Astrocyte of the spinal cord (primary cell): ENCODE data around the gene KRTAP12-2.

Source experiments
- DNase-seq: peaks from one replicate; pipeline ENCODE4 v3.0.0; 2011; ENCODE audit warnings: low read depth, low spot score
- H3K4me3 ChIP-seq: 2 replicates; pipeline ENCODE4 v1.5.1; 2011; ENCODE audit warnings: low read depth, mild to moderate bottlenecking, low read length, moderate library complexity
- in situ Hi-C: cut with HindIII; loops from 2 replicates; pipeline ENCODE4 v1.10.0; 2017; ENCODE audit warnings: low sequenced_read_pairs
- TF ChIP-seq, protein P1 (sequence below): IDR thresholded peaks from 2 replicates; pipeline ENCODE4 v1.5.1; 2012; ENCODE audit warnings: low read depth, mild to moderate bottlenecking, low read length, inconsistent platforms

KRTAP12-2 gene

DNA sequence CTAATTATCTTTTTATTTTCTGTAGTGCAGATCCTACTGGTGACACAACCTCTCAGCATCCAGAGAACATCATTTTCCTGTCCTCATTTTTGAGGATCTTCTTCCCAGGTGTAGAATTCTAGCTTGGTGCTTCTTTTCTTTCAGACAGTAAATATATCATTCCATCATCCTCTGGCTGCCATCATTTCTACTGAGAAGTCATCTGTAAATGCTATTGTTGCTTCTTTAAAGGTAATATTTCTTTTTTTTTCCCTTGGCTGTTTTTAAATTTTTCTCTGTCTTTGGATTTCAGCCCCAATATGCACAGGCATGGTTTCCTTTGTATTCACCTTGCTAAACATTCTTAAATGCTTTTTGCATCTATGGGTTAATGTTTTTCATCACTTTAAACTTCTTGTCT lies 43.2 kb downstream of the KRTAP12-2 start:
- H3K4me3 ChIP-seq: no peak overlapping the region
- in situ Hi-C loops: no loop called here
- no peak for DNase-seq
- TF ChIP-seq, protein P1, sequence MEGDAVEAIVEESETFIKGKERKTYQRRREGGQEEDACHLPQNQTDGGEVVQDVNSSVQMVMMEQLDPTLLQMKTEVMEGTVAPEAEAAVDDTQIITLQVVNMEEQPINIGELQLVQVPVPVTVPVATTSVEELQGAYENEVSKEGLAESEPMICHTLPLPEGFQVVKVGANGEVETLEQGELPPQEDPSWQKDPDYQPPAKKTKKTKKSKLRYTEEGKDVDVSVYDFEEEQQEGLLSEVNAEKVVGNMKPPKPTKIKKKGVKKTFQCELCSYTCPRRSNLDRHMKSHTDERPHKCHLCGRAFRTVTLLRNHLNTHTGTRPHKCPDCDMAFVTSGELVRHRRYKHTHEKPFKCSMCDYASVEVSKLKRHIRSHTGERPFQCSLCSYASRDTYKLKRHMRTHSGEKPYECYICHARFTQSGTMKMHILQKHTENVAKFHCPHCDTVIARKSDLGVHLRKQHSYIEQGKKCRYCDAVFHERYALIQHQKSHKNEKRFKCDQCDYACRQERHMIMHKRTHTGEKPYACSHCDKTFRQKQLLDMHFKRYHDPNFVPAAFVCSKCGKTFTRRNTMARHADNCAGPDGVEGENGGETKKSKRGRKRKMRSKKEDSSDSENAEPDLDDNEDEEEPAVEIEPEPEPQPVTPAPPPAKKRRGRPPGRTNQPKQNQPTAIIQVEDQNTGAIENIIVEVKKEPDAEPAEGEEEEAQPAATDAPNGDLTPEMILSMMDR: no peak

DNA sequence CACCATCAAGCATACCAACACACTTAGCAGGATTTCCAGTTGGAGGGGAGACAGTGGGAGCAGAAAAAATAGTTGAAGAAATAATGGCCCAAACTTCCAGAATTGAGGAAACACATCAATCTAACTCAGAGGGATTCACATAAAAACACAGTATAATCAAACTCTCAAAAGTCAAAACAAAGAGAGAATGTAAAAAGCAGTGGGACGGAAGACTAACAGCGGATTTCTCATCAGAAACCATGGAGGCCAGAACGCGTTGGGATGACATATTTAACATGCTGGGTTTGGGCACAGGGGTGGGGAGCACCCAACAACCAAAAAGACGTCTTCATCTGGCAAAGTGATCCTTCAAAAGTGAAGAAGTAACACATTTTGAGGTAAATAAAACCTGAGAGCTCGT lies 46.8 kb downstream of the KRTAP12-2 start:
- TF ChIP-seq, protein P1: no peak
- no peak overlapping the region for H3K4me3 ChIP-seq
- DNase-seq: no peak
- in situ Hi-C loops: no loop called here

DNA sequence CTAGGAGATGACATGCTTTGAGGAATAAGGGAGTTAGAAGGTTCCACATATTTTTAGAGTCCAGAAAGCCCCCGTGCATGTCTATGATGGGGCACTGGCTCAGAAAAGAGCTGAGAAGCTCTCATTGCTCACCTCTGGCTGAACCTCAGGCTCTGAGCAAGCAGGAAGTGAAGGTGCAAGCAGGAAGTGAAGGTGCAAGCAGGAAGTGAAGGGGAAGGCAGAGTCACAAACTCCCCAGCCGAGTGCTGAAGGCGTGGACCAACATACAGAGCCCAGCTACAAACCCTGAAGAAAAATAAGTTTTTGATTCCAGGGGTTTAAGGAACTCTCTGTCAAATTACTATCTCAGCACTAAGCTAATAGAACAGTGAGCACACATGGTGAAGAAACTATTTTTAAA lies 47.8 kb downstream of the KRTAP12-2 start:
- no peak for DNase-seq
- H3K4me3 ChIP-seq: no peak overlapping the region
- TF ChIP-seq, protein P1: no peak
- in situ Hi-C loops: no loop called here

DNA sequence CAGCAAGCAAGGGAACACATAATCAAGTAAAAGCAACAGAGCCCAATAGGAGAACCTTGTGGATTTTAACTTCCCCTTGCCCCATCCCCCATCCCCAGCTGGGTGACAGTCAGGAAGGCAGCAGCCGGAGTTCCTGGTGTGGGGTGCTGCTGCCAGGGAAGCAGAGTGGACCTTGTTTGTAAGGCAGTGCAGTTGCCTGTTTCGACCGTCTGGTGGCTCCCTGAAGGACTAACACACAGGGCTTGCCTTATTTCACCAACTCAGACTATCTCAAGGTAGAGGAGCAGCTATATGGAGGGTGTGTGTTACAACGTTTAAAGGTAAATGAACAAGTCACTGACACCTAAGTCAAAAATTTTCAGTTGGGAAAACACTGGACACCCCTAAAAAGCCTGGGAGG lies 48.2 kb downstream of the KRTAP12-2 start:
- H3K4me3 ChIP-seq: no peak overlapping the region
- DNase-seq: no peak
- in situ Hi-C loops: no loop called here
- TF ChIP-seq, protein P1: peak; percentile 6

DNA sequence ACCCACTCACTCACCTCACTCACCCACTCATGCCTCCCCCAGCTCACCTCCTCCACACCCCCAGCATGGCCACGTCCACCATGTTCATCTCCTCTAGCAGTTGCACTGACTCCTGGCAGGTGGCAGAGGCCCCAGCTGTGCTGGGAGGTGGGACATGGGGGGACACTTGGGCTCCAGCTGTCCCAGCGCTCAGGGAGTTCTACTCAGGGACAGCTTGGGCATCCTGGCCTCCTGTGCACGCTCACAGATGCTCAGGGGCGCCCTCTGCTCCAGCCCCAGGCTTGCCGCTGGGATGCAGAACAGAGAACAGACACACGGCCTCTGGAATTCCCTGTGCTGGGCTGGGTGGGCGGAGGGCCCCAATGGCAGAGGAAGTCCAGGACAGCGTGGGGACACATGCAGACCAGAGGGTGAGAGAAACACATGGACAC lies 49.6 kb downstream of the KRTAP12-2 start:
- in situ Hi-C loops: no loop called here
- TF ChIP-seq, protein P1: no peak
- DNase-seq: no peak
- H3K4me3 ChIP-seq: no peak overlapping the region

DNA sequence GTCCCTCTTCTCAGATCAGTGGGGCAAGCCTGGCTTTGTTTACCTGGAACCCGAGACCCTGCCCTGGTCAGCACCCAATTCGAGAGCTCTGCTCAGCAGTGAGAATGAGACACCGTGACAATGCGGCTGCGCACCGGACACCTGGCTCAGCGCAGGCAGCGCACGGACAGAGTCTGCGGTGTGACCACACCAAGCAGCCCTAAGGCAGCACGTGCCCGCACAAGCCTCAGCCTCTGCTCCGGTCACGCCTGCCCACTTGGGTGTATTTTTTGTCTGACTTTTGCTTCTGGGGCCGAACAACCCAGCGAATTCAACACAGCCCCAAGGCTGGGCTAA lies 50.2 kb downstream of the KRTAP12-2 start:
- H3K4me3 ChIP-seq: no peak overlapping the region
- TF ChIP-seq, protein P1: no peak
- no peak for DNase-seq
- in situ Hi-C loops: no loop called here
